Endothelial cell of umbilical vein (primary cell): ENCODE data around the gene REEP1. TPM values are rescaled to one million over a fixed set of nuclear protein-coding genes. Genes with fewer than 3 reads are reported as not detected.

Experiments
- BruUV-seq: library from RNA; stranded (reverse); fragments of 400-500 nt; replicated peaks from 2 replicates; lab custom pipeline; 2021; lab: Mats Ljungman, UMichigan
- CTCF ChIA-PET: fragments of 300-600, 350-600 bp; sonication (Branson Sonifier 250); formaldehyde crosslinking; loops from one replicate; lab custom pipeline; 2021; ENCODE audit warnings: antibody characterized with exemption, inconsistent platforms; lab: Charles Lee
- POLR2A ChIA-PET: fragments of 300-600, 350-600 bp; sonication (Branson Sonifier 250); formaldehyde crosslinking; loops from one replicate; lab custom pipeline; 2021; ENCODE audit warnings: antibody characterized with exemption, inconsistent platforms; lab: Charles Lee
- DNase-seq: peaks from one replicate; pipeline ENCODE4 v3.0.0-alpha.2; 2011; ENCODE audit warnings: low read depth, low spot score
- FAIRE-seq: peaks from 2 replicates; lab custom pipeline; 2011; peaks lifted over from hg19 to GRCh38; lab: Jason Lieb, UNC
- H2AFZ ChIP-seq: 2 replicates; pipeline ENCODE4 v1.6.0; 2012; ENCODE audit warnings: low read depth, low read length, control low read depth, inconsistent platforms
- H3K27ac ChIP-seq: 2 replicates; pipeline ENCODE4 v1.5.1; 2011; ENCODE audit warnings: low read depth, mild to moderate bottlenecking, control low read depth, low read length, moderate library complexity; ENCODE audit not compliant: insufficient read depth
- H3K27me3 ChIP-seq, 2 experiments: 2 replicates each; pipeline versions ENCODE4 v1.6.0 to v1.6.1; 2011; ENCODE audit warnings: low read length in 2 of 2, mixed read lengths in 1 of 2; ENCODE audit not compliant: control insufficient read depth in 2 of 2, insufficient read depth in 2 of 2
- H3K36me3 ChIP-seq, 2 experiments: 2 replicates in 1 of 2; 3 replicates in 1 of 2; pipeline ENCODE4 v1.5.1; 2011; ENCODE audit warnings: low read length in 2 of 2, mild to moderate bottlenecking in 1 of 2, moderate library complexity in 1 of 2; ENCODE audit not compliant: control insufficient read depth in 2 of 2, insufficient read depth in 2 of 2; ENCODE audit errors: extremely low read depth in 1 of 2
- H3K4me1 ChIP-seq: 3 replicates; pipeline ENCODE4 v1.5.1; 2011; ENCODE audit warnings: mild to moderate bottlenecking, low read length; ENCODE audit not compliant: control insufficient read depth, insufficient read depth; ENCODE audit errors: extremely low read depth
- H3K4me2 ChIP-seq: 2 replicates; pipeline ENCODE4 v1.6.1; 2011; ENCODE audit warnings: low read length, control low read depth, mixed read lengths; ENCODE audit not compliant: insufficient read depth
- H3K4me3 ChIP-seq, 3 experiments: fragments of 200-600 bp in 1 of 3; sonication (generic), shearing (Covaris generic) in 1 of 3; replicated peaks in 1 of 3; 2 replicates each; pipeline ENCODE4 v1.5.1; 2011 to 2016; ENCODE audit warnings: control low read depth in 3 of 3, low read length in 3 of 3, mild to moderate bottlenecking in 2 of 3, inconsistent platforms in 1 of 3, low read depth in 1 of 3, moderate library complexity in 1 of 3; ENCODE audit not compliant: insufficient read depth in 1 of 3
- H3K79me2 ChIP-seq: 2 replicates; pipeline ENCODE4 v1.6.0; 2012; ENCODE audit warnings: low read length, inconsistent platforms; ENCODE audit not compliant: control insufficient read depth, insufficient read depth
- H3K9ac ChIP-seq: replicated peaks from 2 replicates; pipeline ENCODE3; 2011; ENCODE audit warnings: low read length, control low read depth; ENCODE audit not compliant: insufficient read depth; ENCODE audit errors: extremely low read depth
- H3K9me1 ChIP-seq: replicated peaks from 3 replicates; pipeline ENCODE4 v1.6.0; 2011; ENCODE audit warnings: mild to moderate bottlenecking, low read length; ENCODE audit not compliant: control insufficient read depth, insufficient read depth; ENCODE audit errors: extremely low read depth
- H3K9me3 ChIP-seq: replicated peaks from 2 replicates; pipeline ENCODE4 v1.5.1; 2012; ENCODE audit warnings: low read length, inconsistent platforms; ENCODE audit not compliant: control insufficient read depth, insufficient read depth
- H4K20me1 ChIP-seq: replicated peaks from 2 replicates; pipeline ENCODE3; 2011; ENCODE audit warnings: mild to moderate bottlenecking, low read length; ENCODE audit not compliant: control insufficient read depth, insufficient read depth; ENCODE audit errors: extremely low read depth
- GATA2 ChIP-seq: IDR thresholded peaks from 2 replicates; pipeline ENCODE4 v1.7.0; 2011; ENCODE audit warnings: low read depth, mild to moderate bottlenecking, moderate library complexity, mixed read lengths, low read length; ENCODE audit not compliant: insufficient read length, insufficient read depth
- JUN ChIP-seq: IDR thresholded peaks from 2 replicates; pipeline ENCODE4 v1.6.1; 2011; ENCODE audit warnings: borderline replicate concordance, low read depth; ENCODE audit not compliant: insufficient read length, insufficient read depth
- POLR2A ChIP-seq: IDR thresholded peaks from 2 replicates; pipeline ENCODE4 v1.6.1; 2012; ENCODE audit warnings: low read depth, mild to moderate bottlenecking, control low read depth, low read length
- POLR2AphosphoS5 ChIP-seq: IDR thresholded peaks from 2 replicates; pipeline ENCODE4 v1.6.1; 2012; ENCODE audit warnings: low read depth, mild to moderate bottlenecking, control low read depth, low read length, moderate library complexity; ENCODE audit not compliant: insufficient read depth
- dilution Hi-C: fragments of 300-500 bp; cut with MboI; formaldehyde crosslinking; loops from one replicate; pipeline ENCODE4 v1.15.0; 2019; ENCODE audit warnings: low sequenced_read_pairs; ENCODE audit not compliant: extremely low pct_ligation_motif_present
- intact Hi-C: fragments of 100-400 bp; cut with micrococcal nuclease; formaldehyde crosslinking; loops from one replicate; pipeline ENCODE4 v1.10.0; 2022
- polyA plus RNA-seq, 4 experiments: library from polyadenylated mRNA; depleted of rRNA in 3 of 4; stranded (reverse) in 3 of 4; unstranded in 1 of 4; fragments of >200 nt; gene quantifications; 2 replicates each; pipeline versions ENCODE4 v1.2.1 to v1.2.3, GENCODE V29; 2011 to 2012; ENCODE audit warnings: missing spikeins in 1 of 4
- total RNA-seq: library from RNA; stranded (reverse); gene quantifications from 2 replicates; pipeline ENCODE4 v1.2.3, GENCODE V29; 2021
- TF ChIP-seq, protein P1 (sequence below): IDR thresholded peaks from 2 replicates; pipeline ENCODE4 v1.6.1; 2011; ENCODE audit not compliant: insufficient read depth, insufficient read length

The REEP1 gene
- total and polyA plus RNA-seq, 2 donors (not counting 3 experiments of a cell fraction or from before 2014, with no cell fraction given): 0.11 to 0.53 TPM

DNA sequence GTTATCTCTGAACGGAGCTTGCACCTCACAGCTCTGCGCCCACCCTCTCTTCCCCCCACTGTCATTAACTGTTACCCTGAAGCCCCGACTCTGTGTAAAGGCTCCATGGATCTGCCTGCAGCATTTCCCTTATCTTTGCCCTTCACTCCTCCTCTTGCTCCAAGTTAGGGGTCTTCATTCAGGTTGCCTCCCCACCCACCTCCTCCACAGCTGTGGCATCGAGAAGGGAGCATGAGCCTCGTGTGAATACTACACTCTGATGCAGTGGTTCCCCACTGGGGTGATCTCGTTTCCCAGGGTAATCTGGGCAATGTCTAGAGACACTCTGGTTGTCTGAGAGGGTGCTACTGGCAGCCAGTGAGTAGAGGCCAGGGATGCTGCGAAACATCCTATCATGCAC lies 51.4 kb downstream of the REEP1 start:
- Histone ChIP-seq H3K27me3 (peaks cover 0 to 12% of the 10 kb centered on the region in 2 experiments), H3K4me3 (no peak overlapping the region), H3K27ac (no peak overlapping the region), H3K79me2 (no peaks in the 10 kb centered on the region), H4K20me1 (no peaks in the 10 kb centered on the region), H3K9me3 (no peaks in the 10 kb centered on the region), H3K9me1 (no peaks in the 10 kb centered on the region), H3K9ac (no peak overlapping the region), H3K36me3 (no peaks in the 10 kb centered on the region), H3K4me2 (no peak overlapping the region), H3K4me1 (no peaks in the 10 kb centered on the region), H2AFZ (no peak overlapping the region)
- no peak for TF ChIP-seq POLR2AphosphoS5
- no peak for TF ChIP-seq JUN
- TF ChIP-seq, protein P1, sequence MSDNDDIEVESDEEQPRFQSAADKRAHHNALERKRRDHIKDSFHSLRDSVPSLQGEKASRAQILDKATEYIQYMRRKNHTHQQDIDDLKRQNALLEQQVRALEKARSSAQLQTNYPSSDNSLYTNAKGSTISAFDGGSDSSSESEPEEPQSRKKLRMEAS: no peak
- no peak for TF ChIP-seq GATA2
- dilution Hi-C loops (no loop called here), intact Hi-C loops (no loop called here)
- CTCF ChIA-PET: interaction anchor here (1.2 kb wide), 1 partner anchor 10 kb away, joined by 3 read pairs; no protein-coding TSS in a partner anchor
- DNase-seq (no peak), FAIRE-seq (no peak)
- POLR2A ChIA-PET: no interaction called here
- no TSS peak for BruUV-seq

DNA sequence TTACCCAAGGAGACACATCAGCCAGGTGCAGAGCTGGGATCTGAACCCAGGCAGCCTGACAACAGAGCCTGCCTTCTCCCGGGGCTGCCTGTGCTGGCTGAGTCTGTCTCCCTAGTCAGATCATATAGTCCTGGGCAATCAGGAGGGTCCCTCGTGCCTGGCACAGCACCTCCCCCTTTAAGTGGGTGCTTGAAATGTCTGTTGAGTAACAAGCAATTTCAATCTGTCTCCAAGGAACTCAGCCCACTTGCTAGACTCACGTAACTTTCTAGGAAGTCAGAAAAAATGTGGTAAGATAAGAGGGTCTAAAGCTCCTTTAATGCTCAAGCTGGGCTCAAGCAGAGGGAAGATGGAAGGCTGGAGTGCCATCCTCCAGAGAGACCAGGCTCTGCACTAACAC lies 51.9 kb downstream of the REEP1 start:
- H4K20me1 ChIP-seq: no peaks in the 10 kb centered on the region
- H2AFZ ChIP-seq: no peak overlapping the region
- H3K9me3 ChIP-seq: no peaks in the 10 kb centered on the region
- H3K9ac ChIP-seq: no peak overlapping the region
- DNase-seq (no peak), FAIRE-seq (no peak)
- BruUV-seq: no TSS peak
- TF ChIP-seq POLR2A: no peak
- no peaks in the 10 kb centered on the region for H3K9me1 ChIP-seq
- ChIA-PET CTCF (interaction anchor here (1.2 kb wide), 1 partner anchor 10 kb away, joined by 3 read pairs; no protein-coding TSS in a partner anchor), POLR2A (no interaction called here)
- dilution Hi-C loops (no loop called here), intact Hi-C loops (no loop called here)
- H3K79me2 ChIP-seq: no peaks in the 10 kb centered on the region
- no peak overlapping the region for H3K27ac ChIP-seq
- no peaks in the 10 kb centered on the region for H3K36me3 ChIP-seq
- no peaks in the 10 kb centered on the region for H3K4me1 ChIP-seq
- H3K27me3 ChIP-seq: peaks cover 0 to 12% of the 10 kb centered on the region in 2 experiments
- H3K4me2 ChIP-seq: no peak overlapping the region
- no peak overlapping the region for H3K4me3 ChIP-seq
